Measurements from ENCODE around the gene SPAG16.

The SPAG16 gene

DNA sequence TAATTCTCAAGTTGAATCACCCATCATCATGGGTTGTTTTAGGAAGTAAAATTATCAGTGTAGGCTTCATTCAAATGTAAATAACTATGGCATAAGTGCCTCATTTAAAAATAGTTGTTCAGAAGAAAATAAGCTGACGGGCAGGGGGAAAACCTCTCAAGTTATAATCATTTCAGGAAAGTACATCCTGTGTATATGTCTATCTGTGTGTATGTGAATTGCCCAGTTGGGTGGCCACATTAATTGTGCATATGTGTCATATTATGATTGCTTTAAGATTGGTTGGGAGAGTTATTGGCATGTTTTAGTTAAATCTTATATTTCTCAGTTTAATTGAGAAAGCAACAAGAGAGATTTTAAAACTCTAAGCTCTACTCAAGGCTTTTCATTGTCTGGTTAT lies 843.8 kb downstream of the SPAG16 start:
- in situ Hi-C loops (cut with MboI; ENCODE audit: low pct_unique_long_range_greater_than_20kb, low sequenced_read_pairs, unreplicated experiment) = no loop called here
- TF ChIP-seq, protein P1, sequence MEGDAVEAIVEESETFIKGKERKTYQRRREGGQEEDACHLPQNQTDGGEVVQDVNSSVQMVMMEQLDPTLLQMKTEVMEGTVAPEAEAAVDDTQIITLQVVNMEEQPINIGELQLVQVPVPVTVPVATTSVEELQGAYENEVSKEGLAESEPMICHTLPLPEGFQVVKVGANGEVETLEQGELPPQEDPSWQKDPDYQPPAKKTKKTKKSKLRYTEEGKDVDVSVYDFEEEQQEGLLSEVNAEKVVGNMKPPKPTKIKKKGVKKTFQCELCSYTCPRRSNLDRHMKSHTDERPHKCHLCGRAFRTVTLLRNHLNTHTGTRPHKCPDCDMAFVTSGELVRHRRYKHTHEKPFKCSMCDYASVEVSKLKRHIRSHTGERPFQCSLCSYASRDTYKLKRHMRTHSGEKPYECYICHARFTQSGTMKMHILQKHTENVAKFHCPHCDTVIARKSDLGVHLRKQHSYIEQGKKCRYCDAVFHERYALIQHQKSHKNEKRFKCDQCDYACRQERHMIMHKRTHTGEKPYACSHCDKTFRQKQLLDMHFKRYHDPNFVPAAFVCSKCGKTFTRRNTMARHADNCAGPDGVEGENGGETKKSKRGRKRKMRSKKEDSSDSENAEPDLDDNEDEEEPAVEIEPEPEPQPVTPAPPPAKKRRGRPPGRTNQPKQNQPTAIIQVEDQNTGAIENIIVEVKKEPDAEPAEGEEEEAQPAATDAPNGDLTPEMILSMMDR (IDR thresholded peaks at IDR 0.05; ENCODE audit: extremely low read depth, insufficient read depth, missing control alignments) = no peak
- DNase-seq (ENCODE audit: low spot score) = no peak

DNA sequence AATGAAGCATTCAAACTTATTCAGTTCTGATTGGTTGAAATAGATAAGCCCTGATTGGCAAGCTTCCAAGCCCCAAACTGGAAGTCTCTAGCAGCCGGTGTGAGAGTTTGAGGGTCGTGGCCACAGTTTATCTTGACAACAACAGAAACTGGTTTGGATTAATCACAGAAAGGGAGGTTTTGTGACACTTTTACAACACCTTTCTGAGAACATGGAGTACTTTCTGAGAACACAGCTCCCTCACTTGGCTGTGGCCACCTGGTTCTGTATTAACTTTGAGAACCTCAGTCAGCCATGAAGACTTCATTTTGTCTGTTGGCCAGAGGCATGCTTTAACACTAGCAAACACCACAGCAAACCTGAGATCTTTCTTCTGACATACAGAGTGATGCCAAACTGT lies 845.9 kb downstream of the SPAG16 start:
- DNase-seq (ENCODE audit: low spot score) = no peak
- TF ChIP-seq, protein P1 (IDR thresholded peaks at IDR 0.05; ENCODE audit: extremely low read depth, insufficient read depth, missing control alignments) = no peak
- in situ Hi-C loops (cut with MboI; ENCODE audit: low pct_unique_long_range_greater_than_20kb, low sequenced_read_pairs, unreplicated experiment) = no loop called here

DNA sequence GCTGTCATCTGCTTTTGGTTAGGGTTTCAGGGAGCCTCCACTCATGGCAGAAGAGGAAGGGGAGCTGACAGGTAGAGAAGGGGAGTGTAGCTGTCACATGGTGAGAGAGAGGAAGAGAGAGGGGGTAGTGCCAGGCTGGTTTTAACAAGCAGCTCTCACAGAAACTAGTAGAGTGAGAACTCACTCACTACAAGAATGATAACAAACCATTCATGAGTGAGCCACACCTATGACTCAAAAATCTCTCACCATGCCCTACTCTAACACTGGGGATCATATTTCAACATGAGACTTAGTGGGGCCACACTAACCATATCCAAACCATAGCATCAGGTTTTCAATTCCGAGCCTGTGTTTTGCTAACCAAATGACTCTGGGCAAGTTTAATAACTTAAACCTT lies 851.7 kb downstream of the SPAG16 start:
- in situ Hi-C loops (cut with MboI; ENCODE audit: low pct_unique_long_range_greater_than_20kb, low sequenced_read_pairs, unreplicated experiment) = no loop called here
- TF ChIP-seq, protein P1 (IDR thresholded peaks at IDR 0.05; ENCODE audit: extremely low read depth, insufficient read depth, missing control alignments) = no peak
- DNase-seq (ENCODE audit: low spot score) = no peak

DNA sequence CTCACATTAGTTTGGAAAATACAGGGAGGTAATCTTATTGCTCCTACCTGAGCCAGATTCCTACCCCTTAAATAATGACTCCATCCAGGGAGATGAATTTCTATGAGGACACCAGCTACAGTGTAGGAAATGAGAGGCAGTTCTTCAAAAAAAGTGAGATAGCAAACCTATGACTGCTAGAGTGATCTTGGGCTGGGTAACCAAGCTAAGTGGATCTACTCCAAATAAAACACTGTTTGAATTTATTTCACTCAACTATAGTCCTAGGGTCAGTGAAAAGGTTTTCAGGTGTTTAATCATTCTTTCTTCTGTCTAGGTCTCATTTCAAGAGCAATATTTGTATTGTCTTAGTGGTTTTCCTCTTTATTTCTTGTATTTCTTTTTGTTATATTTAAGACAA lies 854.5 kb downstream of the SPAG16 start:
- DNase-seq (ENCODE audit: low spot score) = no peak
- TF ChIP-seq, protein P1 (IDR thresholded peaks at IDR 0.05; ENCODE audit: extremely low read depth, insufficient read depth, missing control alignments) = no peak
- in situ Hi-C loops (cut with MboI; ENCODE audit: low pct_unique_long_range_greater_than_20kb, low sequenced_read_pairs, unreplicated experiment) = no loop called here

DNA sequence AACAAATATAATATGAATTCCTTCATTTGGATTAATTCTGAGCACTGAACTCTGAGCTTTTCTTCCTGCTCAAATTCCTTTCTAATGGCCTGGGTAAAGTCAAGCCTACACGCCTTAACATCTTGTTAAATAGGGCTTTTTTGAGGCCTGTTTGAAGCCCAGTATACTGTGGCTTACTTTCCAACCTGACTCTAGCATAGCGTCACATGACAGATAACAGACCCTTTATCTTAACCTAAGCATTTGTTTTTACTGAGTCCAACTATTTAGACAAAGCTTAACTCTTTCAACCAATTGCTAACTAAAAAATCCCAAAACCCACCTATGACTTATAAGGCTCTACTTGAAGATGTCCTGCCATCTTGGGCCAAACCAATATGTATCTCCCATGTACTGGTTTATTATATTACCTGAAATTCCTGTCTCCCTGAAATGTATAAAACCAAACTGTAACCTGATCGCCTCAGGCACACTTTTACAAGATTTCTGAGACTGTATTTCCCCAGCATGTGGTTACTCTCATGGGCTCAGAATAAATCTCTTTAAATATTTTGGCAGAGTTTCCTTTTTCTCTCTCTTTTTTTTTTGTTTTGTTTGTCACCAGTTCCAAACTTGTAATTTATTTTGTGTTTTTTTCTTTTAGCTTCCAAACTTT lies 855.5 kb downstream of the SPAG16 start:
- DNase-seq (ENCODE audit: low spot score) = no peak
- TF ChIP-seq, protein P1 (IDR thresholded peaks at IDR 0.05; ENCODE audit: extremely low read depth, insufficient read depth, missing control alignments) = no peak
- in situ Hi-C loops (cut with MboI; ENCODE audit: low pct_unique_long_range_greater_than_20kb, low sequenced_read_pairs, unreplicated experiment) = no loop called here

DNA sequence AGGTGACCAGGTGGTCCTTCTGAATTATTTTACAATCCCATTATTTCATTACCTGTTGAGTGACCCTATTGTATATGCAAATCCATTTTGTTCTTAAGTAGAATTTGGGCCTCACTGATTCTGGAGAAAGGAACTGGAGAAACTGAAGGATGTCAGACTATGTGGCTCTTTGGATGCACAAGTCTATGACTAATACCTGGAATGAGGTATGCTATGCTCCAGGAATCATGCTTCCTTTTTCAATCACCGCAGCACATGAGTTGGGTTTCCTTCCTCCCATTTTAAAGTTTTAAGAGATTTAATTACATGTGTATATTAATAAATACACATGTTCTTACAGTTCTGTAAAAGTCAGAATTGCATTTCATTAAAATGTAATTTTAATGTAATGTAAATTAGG lies 872.7 kb downstream of the SPAG16 start:
- TF ChIP-seq, protein P1 (IDR thresholded peaks at IDR 0.05; ENCODE audit: extremely low read depth, insufficient read depth, missing control alignments) = no peak
- no peak for DNase-seq (ENCODE audit: low spot score)
- in situ Hi-C loops (cut with MboI; ENCODE audit: low pct_unique_long_range_greater_than_20kb, low sequenced_read_pairs, unreplicated experiment) = no loop called here

Data from GM13977 (cell line).